GM20431 (cell line): ENCODE data around the gene DGKD.

Experiments used
- in situ Hi-C: fragments of 300-500 bp; cut with MseI, MboI; formaldehyde crosslinking; loops from one replicate; pipeline ENCODE4 v1.15.0; 2020; ENCODE audit warnings: low sequenced_read_pairs; ENCODE audit not compliant: unreplicated experiment

DGKD gene

DNA sequence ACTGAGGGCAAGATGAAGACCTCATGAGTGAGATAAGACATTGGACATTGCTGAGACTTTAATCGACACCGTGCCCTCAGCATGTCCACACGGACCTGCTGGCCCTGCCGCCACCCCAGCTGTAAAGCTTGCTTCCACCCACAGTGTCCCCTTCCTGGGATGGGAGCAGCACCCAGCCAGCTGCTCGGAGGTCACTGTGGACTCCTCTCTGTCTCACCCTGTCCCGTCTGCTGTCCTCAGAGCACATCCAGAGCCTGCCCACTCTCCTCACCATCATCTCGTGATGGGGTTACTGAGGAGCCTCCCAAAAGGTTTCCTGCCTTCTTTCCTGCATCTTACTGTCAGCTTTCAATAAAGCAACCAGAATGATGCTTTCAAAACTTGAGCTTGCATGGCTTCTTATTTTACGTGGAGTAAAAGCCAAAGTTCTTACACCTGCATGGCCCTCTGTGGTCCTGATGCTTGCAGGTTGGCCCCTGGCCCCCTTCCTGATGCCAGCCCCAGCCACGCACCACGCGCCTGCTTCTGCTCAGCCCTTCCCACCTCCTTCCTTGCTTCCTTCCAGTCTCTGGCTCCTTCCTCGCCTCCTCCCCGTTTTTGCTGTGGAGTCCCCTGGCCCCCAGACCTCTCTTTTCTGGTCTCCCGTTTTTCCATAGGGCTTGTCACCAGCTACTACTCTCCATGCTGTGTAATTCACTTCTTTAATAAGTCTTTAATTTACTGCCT, 67.0 kb downstream of the DGKD start:
- in situ Hi-C loops: no loop called here

GRCh38 chr2:233422050-233422639, 67.9 kb downstream of the DGKD start:
- in situ Hi-C loops: no loop called here

DNA sequence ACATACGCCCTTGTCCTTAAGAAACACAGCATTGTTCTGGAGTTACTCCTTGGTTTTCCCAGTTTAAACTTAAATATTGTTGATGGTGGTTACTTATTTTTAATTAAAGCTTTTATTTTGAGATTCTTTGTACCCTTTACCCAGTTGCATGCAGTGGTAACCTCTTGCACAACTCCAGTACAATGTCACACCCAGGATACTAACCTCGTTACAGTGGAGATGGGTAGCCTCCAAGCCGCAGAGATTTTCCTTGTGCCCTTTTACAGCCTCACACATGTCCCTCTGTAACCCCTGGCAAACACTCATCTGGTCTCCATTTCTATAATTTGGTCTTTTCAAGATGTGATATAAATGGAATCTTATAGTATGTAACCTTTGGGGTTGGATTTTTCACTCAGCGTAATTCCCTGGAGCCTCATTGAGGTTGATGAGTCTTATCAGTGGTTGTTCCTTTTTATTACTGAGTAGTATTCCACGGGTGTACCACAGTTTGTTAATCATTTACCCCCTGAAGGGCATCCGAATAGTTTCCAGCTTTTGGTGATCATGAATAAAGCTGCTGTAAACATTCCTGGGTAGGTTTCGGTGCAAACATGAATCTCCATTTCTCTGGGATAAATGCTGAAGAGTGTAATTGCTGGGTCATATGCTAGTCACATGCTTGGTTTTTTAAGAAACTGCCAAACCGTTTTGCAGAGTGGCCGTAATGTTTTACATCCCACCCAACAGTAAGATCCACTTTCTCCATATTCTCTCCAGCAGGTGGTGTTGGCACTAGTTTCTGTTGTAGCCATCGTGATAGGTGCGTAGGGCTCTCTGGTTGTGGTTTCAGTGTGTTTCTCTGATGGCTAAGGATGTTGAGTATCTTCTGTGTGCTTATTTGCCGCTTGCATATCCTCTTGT, 68.6 kb downstream of the DGKD start:
- in situ Hi-C loops: no loop called here

DNA sequence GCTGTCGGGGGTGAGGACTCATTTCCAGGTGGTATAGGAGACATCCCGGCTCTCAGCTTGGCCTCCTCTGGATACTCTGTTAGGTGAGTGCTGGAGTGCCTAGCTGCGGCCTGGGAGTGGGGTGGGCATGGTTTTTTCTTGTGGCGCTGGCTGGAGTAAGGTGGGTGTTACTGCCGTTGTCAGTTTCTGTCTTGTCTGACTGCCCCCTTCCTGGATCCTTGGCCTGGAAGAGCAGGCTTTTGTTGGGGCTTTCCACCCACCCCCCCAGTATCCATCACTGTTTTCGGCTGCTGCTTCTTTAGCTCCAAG, 69.2 kb downstream of the DGKD start:
- in situ Hi-C loops: no loop called here

- in situ Hi-C loops: no loop called here
Measured at GRCh38 chr2:233424154-233424951, 70.1 kb downstream of the DGKD start.

GRCh38 chr2:233426619-233427342, 72.5 kb downstream of the DGKD start:
- in situ Hi-C loops: no loop called here

- in situ Hi-C loops: no loop called here
Measured at GRCh38 chr2:233428008-233428407, 73.7 kb downstream of the DGKD start.

DNA sequence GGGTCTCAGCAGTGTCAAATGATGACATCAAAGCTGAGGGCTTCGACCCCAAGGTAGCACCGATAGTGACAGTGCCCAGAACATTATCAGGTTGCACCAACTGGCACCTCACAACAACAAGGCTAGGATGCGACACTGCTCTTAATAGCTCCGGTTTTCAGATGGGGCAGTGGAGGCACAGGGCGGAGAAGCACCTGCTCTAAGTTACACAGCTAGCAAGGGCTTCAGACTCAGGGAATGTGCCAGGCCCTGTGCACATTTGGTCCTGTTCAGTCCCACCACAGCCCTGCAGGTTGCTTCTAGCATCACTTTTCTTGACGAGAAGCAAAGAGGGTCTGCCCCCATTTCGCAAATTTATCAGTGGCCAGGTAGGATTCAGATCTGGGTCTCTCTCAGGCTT, 74.1 kb downstream of the DGKD start:
- in situ Hi-C loops: no loop called here

DNA sequence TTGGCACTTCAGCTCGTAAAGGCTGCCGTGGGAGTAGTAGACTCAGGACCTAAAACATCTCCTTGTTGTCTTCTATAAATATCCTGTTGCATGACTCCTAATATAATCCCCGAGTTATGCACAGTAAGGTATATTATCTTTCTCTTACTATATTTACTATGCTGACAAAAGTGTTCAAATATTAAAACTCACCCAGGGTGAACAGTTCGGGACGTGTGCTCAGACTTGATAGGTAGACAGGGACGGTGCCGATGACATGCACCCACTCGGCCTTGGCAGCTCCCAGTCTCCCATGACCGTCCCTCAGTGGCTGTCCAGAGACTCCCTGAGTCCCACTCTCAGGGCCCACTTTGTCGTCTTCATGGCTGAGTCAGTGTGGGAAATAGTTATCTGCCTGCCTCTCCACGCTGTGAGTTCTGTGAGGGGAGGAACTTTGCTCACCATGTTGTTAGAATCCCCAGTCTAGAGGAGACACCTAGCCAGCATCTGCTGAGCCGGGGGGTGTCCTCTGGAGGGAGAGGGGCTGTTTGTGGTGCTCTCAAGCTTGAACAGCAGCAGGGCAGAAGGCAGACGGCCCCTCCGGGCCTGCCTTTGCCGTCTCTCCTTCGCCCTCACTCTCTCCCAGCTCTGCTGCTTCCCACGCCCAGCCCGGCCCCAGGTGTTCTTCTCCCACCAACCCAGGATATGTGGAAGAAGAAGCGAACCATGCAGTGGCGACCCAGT, 75.0 kb downstream of the DGKD start:
- in situ Hi-C loops: no loop called here

DNA sequence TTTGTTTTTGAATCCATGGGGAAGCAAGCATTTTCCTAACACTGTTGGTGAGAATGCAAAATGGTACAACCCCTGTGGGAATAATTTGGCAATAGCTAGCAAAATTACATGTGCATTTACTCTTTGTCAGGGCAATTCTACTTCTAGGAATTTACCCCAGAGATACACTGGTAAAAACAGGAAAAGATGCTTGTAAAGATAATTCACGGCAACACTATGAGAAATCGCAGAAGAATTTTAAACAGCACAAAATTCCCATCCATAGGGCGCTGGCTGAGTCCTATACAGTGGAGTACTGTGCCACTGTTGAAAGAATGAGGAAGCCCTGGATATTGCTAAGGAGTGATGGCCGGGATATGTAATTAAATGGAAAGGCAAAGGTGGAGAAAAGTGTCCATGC, 75.8 kb downstream of the DGKD start:
- in situ Hi-C loops: no loop called here

DNA sequence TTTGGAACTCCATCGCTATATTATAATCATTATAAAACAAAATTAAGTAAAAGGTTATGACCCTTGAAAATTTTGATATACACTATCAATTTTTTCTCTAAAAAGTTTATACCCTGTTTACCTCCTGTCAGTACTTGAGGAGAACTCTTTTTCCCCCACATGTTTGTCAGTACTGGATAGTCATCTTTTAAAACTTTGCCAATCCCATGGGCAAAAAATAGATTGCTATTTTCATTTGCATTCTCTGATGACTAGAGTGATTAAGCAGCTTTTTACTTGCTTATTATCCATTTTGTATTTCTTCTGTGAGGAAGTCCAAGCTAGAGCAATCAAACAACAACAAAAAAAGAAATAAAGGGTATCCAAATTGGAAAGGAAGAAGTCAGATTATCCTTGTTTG, 76.4 kb downstream of the DGKD start:
- in situ Hi-C loops: no loop called here

DNA sequence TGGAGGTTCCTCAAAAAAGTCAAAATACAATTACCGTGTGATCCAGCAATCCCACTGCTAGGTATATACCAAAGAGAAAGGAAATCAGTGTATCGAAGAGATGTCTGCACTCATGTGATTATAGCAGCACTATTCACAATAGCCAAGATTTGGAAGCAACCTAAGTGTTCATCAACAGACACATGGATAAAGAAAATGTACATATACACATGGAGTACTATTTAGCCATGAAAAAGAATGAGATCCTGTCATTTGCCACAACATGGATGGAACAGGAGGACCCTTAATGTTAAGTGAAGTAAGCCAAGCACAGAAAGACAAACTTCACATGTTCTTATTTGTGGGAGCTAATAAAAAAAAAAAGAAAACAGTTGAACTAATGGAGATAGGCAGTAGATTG, 78.7 kb downstream of the DGKD start:
- in situ Hi-C loops: no loop called here

DNA sequence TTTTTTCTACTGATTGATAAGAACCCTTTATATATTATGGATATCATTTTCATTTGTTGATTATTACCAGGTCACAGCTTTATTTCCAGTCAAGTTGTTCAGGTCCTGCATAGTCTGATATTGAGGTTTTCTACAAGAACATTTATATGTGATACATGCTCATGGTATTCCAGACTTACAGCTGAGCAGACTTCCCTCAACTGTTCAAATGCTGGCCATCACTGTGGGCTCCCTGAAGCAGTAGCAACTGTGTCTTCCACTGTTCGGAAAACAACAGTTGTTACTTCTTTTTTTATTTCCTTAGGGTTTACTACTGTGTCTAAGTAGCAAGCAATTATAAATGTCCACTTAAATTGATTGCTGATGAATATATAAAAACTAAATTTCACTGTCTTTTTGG, 79.5 kb downstream of the DGKD start:
- in situ Hi-C loops: no loop called here

- in situ Hi-C loops: no loop called here
Measured at GRCh38 chr2:233434666-233435330, 80.5 kb downstream of the DGKD start.

GRCh38 chr2:233435436-233436190, 81.3 kb downstream of the DGKD start:
- in situ Hi-C loops: no loop called here

- in situ Hi-C loops: no loop called here
Measured at GRCh38 chr2:233436191-233436581, 81.9 kb downstream of the DGKD start.

DNA sequence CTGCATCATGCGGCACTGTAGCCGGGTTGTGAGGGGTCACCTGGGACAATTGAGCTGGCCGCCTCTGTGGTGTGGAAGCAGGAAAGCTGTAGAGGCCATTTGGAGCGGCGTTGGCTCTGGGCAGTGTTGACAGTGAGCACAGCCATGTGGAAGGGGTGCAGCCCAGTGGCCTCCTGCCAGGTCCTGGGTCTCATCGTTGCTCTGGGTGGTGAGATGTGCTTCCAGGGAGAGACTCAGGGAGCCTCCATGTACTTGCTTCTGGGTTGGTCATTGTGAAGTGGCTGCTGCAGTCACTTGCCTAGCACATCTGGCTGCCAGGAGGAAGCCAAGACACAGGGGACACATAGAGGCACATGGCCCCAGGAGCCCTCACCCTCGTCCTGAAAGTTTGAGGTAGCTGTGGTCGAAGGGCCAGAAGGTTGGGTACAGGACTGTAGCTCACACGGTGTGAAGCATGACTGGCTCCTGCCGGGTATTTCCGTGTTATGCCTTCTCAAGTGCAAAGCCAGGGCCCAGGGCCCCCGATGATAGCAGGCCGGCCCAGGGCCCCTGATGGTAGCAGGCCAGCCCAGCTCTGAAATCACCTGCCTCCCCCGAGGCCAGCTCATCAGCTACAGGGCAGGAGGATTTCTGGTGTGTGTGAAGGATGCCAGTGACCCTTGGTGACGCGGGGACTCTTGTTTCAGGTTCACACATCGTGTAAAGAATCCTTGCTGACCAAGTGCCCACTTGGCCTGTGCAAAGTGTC, 82.6 kb downstream of the DGKD start:
- in situ Hi-C loops: no loop called here
